Measurements from ENCODE around the gene ACACB. TPM values are rescaled to one million over a fixed set of nuclear protein-coding genes. Genes with fewer than 3 reads are reported as not detected.

Gene ACACB
- total RNA-seq, 1 experiment from 2014 or later, result 1.0 TPM

DNA sequence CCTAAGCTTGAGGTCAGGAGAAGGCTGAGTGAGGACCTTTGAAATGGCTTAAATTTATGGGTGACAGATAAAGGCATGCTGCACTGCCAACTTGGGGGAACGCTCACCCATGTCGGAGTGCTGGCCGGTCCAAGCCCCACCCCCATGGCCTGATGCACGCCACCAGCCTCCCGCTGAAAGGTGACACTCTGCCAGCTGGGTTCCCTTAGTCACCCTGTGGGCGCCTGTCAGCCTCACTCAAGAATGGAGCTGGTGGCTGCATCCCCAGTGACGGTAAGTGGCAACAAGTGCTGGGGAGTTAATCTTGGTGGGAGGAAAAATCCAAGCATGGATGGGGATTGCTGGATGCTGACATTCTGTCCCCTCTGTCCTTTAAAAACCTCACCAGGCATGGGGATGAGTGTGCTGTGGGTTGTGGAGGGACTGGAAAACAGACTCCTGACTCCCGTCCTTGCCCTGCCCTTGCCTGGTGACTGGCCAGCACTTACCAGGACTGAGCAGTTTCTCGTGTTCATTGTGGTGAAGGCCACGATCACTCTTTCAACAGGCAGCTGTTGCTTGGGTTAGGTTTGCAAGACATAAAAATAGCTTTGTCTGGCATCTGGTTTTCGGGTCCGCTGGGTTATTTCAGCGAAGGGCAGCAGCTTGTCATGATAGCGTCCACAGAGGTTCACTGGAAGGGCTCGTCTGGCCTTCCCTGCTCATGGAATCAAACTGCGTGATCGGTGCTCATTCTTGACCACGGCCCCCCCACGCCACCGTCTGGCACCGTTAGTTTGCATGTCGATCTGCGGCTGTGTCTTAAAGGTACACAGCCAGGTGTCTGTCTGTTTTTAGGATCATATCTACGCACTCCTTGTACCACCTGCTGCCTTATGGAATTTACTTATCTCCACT is 15.0 kb downstream of the ACACB start:
- POLR2A ChIA-PET, result interaction anchor here (1.1 kb wide), 1 partner anchor 19 kb away, joined by 3 read pairs; no protein-coding TSS in a partner anchor
- no peak for DNase-seq (ENCODE audit: unreplicated experiment)
- Mint-ChIP-seq H3K9me3 (ENCODE audit: unreplicated experiment) (peaks cover 1% of the 10 kb centered on the region), H3K27me3 (ENCODE audit: insufficient read depth, unreplicated experiment) (peaks cover 13% of the 10 kb centered on the region), H3K4me1 (ENCODE audit: insufficient read depth, unreplicated experiment) (peaks cover 11% of the 10 kb centered on the region), H3K4me3 (ENCODE audit: unreplicated experiment) (no peak overlapping the region), H3K36me3 (ENCODE audit: insufficient read depth, unreplicated experiment) (no peaks in the 10 kb centered on the region), H3K27ac (ENCODE audit: low read depth, unreplicated experiment) (no peak overlapping the region)
- intact Hi-C loops (cut with micrococcal nuclease), result loop anchor here (5.0 to 10.0 kb wide), 2 partner anchors 63 to 256 kb away; no protein-coding TSS in a partner anchor
- CTCF ChIA-PET, result interaction anchor here (1.0 to 2.2 kb wide), 2 partner anchors 11 to 19 kb away, joined by 3 to 7 read pairs; no protein-coding TSS in a partner anchor
- no TSS peak for BruUV-seq (replicated peaks)
- TF ChIP-seq, protein P1, sequence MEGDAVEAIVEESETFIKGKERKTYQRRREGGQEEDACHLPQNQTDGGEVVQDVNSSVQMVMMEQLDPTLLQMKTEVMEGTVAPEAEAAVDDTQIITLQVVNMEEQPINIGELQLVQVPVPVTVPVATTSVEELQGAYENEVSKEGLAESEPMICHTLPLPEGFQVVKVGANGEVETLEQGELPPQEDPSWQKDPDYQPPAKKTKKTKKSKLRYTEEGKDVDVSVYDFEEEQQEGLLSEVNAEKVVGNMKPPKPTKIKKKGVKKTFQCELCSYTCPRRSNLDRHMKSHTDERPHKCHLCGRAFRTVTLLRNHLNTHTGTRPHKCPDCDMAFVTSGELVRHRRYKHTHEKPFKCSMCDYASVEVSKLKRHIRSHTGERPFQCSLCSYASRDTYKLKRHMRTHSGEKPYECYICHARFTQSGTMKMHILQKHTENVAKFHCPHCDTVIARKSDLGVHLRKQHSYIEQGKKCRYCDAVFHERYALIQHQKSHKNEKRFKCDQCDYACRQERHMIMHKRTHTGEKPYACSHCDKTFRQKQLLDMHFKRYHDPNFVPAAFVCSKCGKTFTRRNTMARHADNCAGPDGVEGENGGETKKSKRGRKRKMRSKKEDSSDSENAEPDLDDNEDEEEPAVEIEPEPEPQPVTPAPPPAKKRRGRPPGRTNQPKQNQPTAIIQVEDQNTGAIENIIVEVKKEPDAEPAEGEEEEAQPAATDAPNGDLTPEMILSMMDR (IDR thresholded peaks at IDR 0.05; ENCODE audit: unreplicated experiment), result no peak

DNA sequence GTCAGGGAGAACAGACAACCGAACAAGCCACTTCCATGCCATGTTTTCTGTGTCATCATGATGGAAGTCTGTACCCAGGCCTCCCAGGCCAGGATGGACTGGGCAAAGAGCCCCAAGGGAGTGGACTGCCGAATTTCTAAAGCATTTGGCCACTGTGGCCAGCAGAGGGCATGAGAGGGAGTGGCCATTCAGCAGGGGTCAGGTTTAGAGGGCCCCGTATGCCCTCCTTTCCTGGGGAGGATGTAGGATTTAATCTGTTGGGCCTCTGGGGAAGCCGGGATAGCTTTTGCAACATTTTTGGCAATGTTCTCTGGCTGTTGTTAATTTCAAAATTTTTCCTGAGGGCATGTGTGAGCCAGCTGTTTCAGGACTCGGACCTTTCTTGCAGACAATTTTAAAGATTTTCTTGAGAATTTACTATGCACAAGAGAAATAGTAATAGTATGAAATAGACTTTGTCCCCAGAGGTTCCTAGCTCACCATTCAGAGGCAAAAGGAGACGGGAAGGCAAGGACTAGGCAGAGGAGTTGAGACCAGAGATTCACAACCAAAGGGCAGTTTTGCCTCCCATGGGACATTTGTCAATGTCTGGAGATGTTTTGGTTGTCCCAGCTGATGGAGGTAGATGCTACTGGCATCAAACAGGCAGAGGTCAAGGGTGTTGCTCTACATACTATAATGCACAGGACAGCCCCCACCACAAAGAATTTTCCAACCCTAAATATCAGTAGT is 18.0 kb downstream of the ACACB start:
- BruUV-seq (replicated peaks), result no TSS peak
- Mint-ChIP-seq H3K9me3 (ENCODE audit: unreplicated experiment) (peaks cover 7% of the 10 kb centered on the region), H3K27ac (ENCODE audit: low read depth, unreplicated experiment) (peak overlapping the region; percentile 49), H3K27me3 (ENCODE audit: insufficient read depth, unreplicated experiment) (peaks cover 13% of the 10 kb centered on the region), H3K4me3 (ENCODE audit: unreplicated experiment) (no peak overlapping the region), H3K36me3 (ENCODE audit: insufficient read depth, unreplicated experiment) (no peaks in the 10 kb centered on the region), H3K4me1 (ENCODE audit: insufficient read depth, unreplicated experiment) (peaks cover 11% of the 10 kb centered on the region)
- ChIA-PET POLR2A (interaction anchor here (0.8 to 1.7 kb wide), 4 partner anchors 9 to 66 kb away, joined by 3 to 4 read pairs (median 4); no protein-coding TSS in a partner anchor), CTCF (interaction anchor here (0.5 to 1.9 kb wide), 11 partner anchors 13 to 287 kb away, joined by 3 to 12 read pairs (median 3); partner anchors contain the start of gene ALKBH2)
- DNase-seq (ENCODE audit: unreplicated experiment), result peak; percentile 70
- TF ChIP-seq, protein P1 (IDR thresholded peaks at IDR 0.05; ENCODE audit: unreplicated experiment), result peak; percentile 45
- intact Hi-C loops (cut with micrococcal nuclease), result loop anchor here (5.0 to 10.0 kb wide), 2 partner anchors 60 to 253 kb away; no protein-coding TSS in a partner anchor

DNA sequence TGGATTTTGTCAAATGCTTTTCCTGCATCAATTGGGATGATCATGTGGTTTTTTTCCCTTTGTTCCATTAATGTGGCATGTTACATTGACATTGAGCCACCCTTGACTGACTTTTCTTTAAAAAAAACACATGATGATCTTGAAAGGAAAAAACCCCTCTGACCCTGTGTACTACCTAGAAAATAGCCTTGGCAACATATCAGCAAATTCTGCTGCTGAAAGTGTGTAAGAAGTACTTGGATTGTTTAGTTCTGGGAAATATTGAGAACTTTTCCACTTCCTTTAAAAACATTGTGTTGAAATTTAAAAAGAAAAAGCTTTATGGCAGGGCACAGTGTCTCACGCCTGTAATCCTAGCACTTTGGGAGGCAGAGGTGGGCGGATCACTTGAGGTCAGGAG is 20.7 kb downstream of the ACACB start:
- POLR2A ChIA-PET, result no interaction called here
- Mint-ChIP-seq H3K9me3 (ENCODE audit: unreplicated experiment) (peaks cover 7% of the 10 kb centered on the region), H3K4me1 (ENCODE audit: insufficient read depth, unreplicated experiment) (peaks cover 11% of the 10 kb centered on the region), H3K27ac (ENCODE audit: low read depth, unreplicated experiment) (no peak overlapping the region), H3K4me3 (ENCODE audit: unreplicated experiment) (no peak overlapping the region), H3K36me3 (ENCODE audit: insufficient read depth, unreplicated experiment) (no peaks in the 10 kb centered on the region), H3K27me3 (ENCODE audit: insufficient read depth, unreplicated experiment) (peaks cover 13% of the 10 kb centered on the region)
- TF ChIP-seq, protein P1 (IDR thresholded peaks at IDR 0.05; ENCODE audit: unreplicated experiment), result no peak
- no TSS peak for BruUV-seq (replicated peaks)
- CTCF ChIA-PET, result interaction anchor here (0.6 to 2.1 kb wide), 4 partner anchors 25 to 129 kb away, joined by 3 to 12 read pairs (median 4); no protein-coding TSS in a partner anchor
- intact Hi-C loops (cut with micrococcal nuclease), result loop anchor here (10.0 kb wide), 1 partner anchor 58 kb away; no protein-coding TSS in a partner anchor
- DNase-seq (ENCODE audit: unreplicated experiment), result no peak

Measured in MCF 10A (cell line).